ENCODE results near the gene KIZ.

KIZ gene

GRCh38 chr20:21125849-21126580, at the start of gene KIZ:
KIZ (plus strand) TSS chr20:21126082; CDS start chr20:21126116, 34 bp downstream.
- DNase-seq: peak; percentile 87 to 94

GRCh38 chr20:21077809-21078345, 48.0 kb upstream of the KIZ start:
- no peak for DNase-seq

- DNase-seq: no peak
Measured at GRCh38 chr20:21082584-21082983, 43.3 kb upstream of the KIZ start.

- DNase-seq: no peak
Measured at GRCh38 chr20:21083825-21084325, 42.0 kb upstream of the KIZ start.

GRCh38 chr20:21087862-21088540, 37.9 kb upstream of the KIZ start:
- no peak for DNase-seq

- no peak for DNase-seq
Measured at GRCh38 chr20:21089391-21089790, 36.5 kb upstream of the KIZ start.

GRCh38 chr20:21090111-21090618, 35.7 kb upstream of the KIZ start:
- peak in 1 of 2 experiments; percentile 40 for DNase-seq

- peak in 1 of 2 experiments; percentile 5 for DNase-seq
Measured at GRCh38 chr20:21090721-21091120, 35.2 kb upstream of the KIZ start.

GRCh38 chr20:21092806-21093205, 33.1 kb upstream of the KIZ start:
- DNase-seq: no peak

GRCh38 chr20:21096321-21097043, 29.4 kb upstream of the KIZ start:
- peak; percentile 73 to 86 for DNase-seq

GRCh38 chr20:21099751-21100577, 25.9 kb upstream of the KIZ start:
- no peak for DNase-seq

GRCh38 chr20:21100578-21101452, 25.1 kb upstream of the KIZ start:
- no peak for DNase-seq

GRCh38 chr20:21101453-21101931, 24.4 kb upstream of the KIZ start:
- DNase-seq: no peak

GRCh38 chr20:21101932-21102575, 23.8 kb upstream of the KIZ start:
- no peak for DNase-seq

- DNase-seq: no peak
Measured at GRCh38 chr20:21102603-21103311, 23.1 kb upstream of the KIZ start.

- no peak for DNase-seq
Measured at GRCh38 chr20:21103582-21104465, 22.1 kb upstream of the KIZ start.

GRCh38 chr20:21104466-21104761, 21.5 kb upstream of the KIZ start:
- no peak for DNase-seq

- no peak for DNase-seq
Measured at GRCh38 chr20:21104921-21105320, 21.0 kb upstream of the KIZ start.
